SKM-1 (cell line): ENCODE results near the gene PPP2R1B.

Source experiments
- DNase-seq: peaks from one replicate; lab custom pipeline; 2025; ENCODE audit not compliant: unreplicated experiment; lab: John Stamatoyannopoulos, UW

Gene PPP2R1B

GRCh38 chr11:111749646-111750045 lies 16.5 kb downstream of the PPP2R1B start:
- no peak for DNase-seq

GRCh38 chr11:111748035-111748804 lies 18.0 kb downstream of the PPP2R1B start:
- no peak for DNase-seq

- no peak for DNase-seq
Observed at GRCh38 chr11:111745719-111746504, 20.3 kb downstream of the PPP2R1B start.

- no peak for DNase-seq
Observed at GRCh38 chr11:111743700-111744099, 22.5 kb downstream of the PPP2R1B start.

- DNase-seq = no peak
Observed at GRCh38 chr11:111741751-111742150, 24.4 kb downstream of the PPP2R1B start.

- DNase-seq = no peak
Observed at GRCh38 chr11:111739299-111739698, 26.9 kb downstream of the PPP2R1B start.

DNA sequence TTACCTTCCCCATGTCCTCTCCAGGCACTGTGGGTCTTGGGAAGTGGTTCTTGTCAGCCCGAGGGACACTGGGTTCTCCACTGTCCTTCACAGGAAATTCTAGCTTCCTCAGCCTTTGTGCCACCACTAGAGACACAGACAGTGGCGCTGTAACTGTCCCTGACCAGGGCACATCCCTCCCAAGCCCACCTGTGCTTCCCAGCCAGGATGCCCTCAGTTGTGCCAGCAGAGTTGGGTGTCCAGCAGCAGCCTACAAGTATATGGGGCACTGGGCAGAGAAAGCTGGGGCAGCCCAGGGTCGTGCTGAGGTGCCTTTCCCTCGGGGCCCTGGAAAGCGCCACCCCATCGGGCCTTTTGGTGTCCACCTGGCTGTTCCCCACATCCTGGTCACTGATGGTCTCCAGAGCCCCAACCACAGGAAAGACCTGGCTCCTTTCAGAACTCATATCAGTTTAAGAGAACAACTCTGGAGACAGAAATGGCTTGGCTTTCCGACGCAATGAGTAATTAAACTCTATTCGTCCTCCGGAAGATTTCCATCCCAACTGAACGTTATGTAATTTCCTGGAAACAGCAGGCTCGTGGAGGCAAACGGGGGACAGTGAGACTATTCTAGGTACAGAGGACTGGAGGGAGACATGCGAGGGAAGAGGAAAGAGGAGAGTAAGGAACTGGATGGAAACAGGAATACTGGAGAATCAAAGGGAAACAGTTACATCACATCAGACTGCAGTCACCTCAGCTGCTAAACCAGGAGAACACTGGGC lies 28.6 kb downstream of the PPP2R1B start:
- DNase-seq = no peak

DNA sequence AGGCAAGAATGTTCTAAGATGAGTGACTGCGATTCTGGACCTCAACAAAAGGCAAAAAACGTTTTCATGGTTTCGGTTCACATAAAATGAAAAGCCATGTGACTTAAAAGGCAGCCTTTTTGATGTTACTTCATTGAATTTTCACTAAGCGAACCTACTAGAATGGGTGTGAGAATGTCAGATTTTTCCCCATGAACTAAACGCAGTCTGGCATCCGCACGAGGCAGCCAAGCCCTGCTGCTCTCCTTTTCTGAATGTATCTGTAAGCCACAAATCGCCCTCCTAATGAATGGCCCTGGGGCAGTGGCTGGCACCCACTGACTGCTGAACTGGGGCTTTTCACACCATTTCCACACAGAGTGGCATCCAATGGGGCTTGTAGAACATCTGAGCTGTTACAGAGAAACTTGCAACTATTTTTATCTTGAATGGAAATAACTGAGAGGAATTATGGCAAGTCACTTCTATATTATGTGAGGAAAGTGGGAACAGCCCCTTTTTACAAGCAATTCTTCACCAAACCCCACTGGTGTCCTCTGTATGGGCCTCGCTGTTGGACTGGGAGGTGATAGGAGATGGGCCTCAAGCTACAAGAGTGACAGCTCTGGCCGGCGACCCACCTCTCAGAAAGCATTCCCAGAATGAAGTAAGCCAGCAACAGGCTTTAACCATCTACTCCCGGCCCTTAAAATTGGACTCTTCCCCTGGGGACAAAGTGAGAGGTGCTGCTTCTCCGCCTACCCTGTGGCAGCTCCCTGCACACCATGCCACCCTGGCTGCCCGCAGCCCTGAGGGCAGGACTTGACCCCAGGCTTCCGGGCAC lies 29.4 kb downstream of the PPP2R1B start:
- no peak for DNase-seq

GRCh38 chr11:111736181-111736590 lies 30.0 kb downstream of the PPP2R1B start:
- no peak for DNase-seq

DNA sequence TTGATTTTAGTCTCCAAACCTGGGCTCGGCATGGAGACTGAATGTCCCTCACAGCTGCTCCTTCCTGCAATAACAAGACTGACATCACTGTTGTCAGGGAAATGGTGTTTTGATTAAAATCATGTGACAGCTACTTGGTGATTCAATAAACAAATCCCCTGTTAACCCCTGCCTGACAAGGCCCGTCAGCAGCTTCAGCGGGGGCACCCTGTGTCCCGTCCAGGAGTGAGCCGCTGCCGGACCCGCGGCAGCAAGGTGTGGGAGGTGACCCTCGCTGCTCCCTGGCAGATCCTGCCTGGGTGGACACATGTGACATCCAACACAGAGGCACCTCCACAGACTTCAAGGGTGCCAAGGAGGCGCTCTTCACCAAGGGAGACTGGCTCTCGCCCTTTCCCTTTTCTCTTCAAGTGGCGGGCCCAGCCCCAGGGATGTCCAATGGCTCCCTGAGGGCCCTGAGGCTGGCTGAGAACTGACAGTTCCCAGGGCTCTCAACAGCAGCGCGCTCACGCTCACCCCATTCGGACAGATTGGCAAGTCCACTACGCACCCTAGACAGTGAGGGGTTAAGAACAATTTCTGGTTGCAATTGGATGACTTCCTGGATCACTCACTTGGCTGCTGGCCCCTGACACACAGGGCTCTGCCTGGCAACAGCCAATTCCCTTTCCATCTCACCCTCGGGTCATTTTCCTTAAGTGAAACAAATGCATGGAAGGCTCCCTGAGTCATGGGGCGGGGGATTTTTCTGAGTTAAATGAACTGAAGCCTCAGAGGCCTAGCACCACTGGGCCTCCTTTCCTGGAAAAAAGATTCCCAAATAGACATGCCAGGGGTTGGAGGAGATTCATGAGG lies 30.7 kb downstream of the PPP2R1B start:
- DNase-seq = no peak

GRCh38 chr11:111734954-111735261 lies 31.3 kb downstream of the PPP2R1B start:
- DNase-seq = no peak

GRCh38 chr11:111734101-111734953 lies 31.9 kb downstream of the PPP2R1B start:
- DNase-seq = no peak

GRCh38 chr11:111733611-111734088 lies 32.5 kb downstream of the PPP2R1B start:
- DNase-seq = no peak

- DNase-seq = no peak
Observed at GRCh38 chr11:111733016-111733415, 33.2 kb downstream of the PPP2R1B start.

DNA sequence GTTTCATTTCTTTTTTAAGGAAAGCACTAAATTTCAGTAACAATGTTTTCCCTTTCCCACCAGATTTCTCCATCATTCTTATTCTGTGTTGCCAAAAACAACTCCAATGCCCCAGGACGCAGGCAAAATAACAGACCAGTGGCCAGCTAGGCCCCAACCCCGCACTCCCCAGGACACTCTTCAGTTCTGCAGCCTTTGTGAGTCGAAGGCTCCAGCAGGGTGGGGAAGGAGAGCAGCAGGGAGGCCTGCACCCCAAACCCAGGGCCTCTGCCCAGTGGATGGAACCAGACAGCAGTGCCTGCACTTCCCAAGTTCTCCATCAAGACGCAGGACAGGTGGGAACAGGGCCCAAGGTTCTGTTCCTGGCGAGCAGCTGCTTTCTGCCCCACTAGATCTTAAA lies 34.4 kb downstream of the PPP2R1B start:
- DNase-seq = no peak

GRCh38 chr11:111730871-111731591 lies 35.2 kb downstream of the PPP2R1B start:
- no peak for DNase-seq

GRCh38 chr11:111729831-111730311 lies 36.3 kb downstream of the PPP2R1B start:
- no peak for DNase-seq
